GM21737 (cell line): ENCODE results near the gene CLIP2.
A peak's percentile ranks its signal among the peaks of the same experiment; 100 is the strongest.
"Not testable (repeated sequence)": the region's sequence is repeated elsewhere in the genome, so short reads cannot be mapped to it uniquely, and the experiment has no call there.

Source experiments
- ATAC-seq: cut with Tn5 transposase; IDR thresholded peaks from one replicate; pipeline ENCODE4 v1.9.1; 2021; ENCODE audit warnings: mild to moderate bottlenecking, moderate library complexity; ENCODE audit not compliant: unreplicated experiment

CLIP2 gene

GRCh38 chr7:74428023-74428422, 138.8 kb downstream of the CLIP2 start:
- ATAC-seq, result no peak

DNA sequence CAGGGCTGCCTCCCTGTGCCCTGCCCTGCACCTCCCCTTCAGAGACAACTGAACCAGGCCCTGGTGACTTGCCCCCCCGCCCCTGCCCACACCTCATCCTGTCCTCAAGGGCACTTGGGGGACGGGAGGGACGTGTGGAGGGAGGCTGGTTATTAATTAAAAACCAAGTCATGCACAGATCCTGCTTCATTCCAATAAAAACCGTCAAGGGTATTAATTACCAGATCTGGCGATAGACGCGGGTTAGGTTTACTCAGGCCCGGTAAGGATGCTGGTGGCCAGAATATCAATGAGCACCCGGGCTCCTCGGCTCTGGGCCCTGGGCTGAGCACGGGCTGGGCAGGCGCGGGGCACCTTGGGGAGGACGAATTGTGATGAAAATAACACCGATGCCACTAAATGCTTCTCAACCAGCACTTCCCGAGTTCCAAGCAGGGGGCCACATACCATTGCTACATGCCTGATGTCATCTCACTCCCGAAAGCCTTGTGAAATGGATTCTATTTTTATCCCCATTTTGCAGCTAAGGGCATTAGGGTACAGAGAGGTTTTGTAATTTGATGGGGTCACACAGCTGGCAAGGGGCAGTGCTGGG, 140.0 kb downstream of the CLIP2 start:
- no peak for ATAC-seq

DNA sequence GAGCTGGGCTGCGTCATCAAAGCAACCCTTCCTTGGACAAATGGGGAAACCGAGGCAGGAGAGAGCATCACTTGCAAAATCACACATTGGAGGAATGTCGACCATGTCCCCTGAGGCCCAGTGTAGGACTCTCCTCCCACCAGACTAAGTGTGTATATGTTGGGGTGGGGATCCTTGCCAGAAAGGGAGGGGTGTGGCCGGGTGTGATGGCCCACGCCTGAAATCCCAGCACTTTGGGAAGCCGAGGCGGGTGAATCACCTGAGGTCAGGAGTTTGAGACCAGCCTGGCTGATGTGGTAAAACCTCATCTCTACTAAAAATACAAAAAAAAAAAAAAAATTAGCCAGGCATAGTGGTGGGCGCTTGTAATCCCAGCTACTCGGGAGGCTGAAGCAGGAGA, 141.2 kb downstream of the CLIP2 start:
- ATAC-seq, result not testable (repeated sequence)

DNA sequence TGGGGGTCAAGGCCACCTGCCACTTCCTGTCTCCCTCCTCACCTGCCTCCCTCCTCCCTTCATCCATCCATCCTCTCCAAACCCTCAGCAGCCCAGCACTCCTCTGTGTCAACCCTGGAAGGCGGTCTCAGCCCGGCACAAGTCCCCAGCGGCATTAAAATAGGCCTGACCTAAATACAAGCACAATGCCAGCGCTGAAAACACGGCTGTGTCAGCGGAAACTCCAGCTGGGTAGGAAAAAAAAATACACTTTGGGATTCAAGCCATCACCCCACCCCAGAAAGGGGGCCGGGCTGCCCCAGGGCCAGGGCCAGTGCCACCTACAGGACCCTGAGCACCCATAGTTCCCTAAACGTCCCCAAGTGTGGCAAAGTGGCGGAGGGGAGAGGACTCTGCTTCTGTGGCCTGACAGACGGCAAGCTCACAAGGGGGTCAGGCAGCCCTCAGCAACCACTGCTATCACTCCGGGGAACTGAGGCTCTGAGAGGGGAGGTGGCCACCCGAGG, 141.8 kb downstream of the CLIP2 start:
- ATAC-seq, result no peak

- ATAC-seq, result not testable (repeated sequence)
Measured at GRCh38 chr7:74437291-74437571, 148.0 kb downstream of the CLIP2 start.

DNA sequence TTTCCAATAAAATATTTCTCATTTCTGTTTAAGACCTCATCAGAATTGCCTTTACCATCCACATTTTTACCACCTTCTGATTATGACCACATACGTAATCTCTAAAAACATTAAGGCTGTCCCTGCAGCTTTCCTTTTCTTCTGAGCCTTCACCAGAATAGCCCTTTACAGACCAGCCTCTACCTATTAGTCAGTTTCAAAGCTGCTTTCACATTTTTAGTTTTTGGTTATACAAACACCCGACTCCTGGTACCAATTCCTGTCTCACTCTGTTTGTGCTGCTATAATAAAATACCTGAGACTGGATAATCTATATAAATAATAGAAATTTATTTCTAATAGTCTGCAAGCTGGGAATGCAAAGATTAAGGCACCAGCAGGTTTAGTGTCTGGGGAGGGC, 149.1 kb downstream of the CLIP2 start:
- no peak for ATAC-seq

- no peak for ATAC-seq
Measured at GRCh38 chr7:74439541-74439940, 150.3 kb downstream of the CLIP2 start.

DNA sequence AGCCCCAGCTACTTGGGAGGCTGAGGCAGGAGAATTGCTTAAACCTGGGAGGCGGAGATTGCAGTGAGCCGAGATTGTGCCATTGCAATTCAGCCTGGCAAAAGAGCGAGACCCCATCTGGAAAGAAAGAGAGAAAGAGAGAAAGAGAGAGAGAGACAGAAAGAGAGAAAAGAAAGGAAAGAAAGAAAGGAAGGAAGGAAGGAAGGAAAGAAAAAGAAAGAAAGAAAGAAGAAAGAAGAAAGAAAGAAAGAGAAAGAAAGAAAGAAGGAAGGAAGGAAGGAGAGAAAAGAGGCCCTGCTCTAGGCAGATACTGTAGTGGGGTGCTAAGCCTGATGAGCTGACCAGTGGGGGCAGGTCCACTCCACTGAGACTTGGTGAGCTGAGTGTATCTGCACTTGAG, 150.9 kb downstream of the CLIP2 start:
- not testable (repeated sequence) for ATAC-seq

DNA sequence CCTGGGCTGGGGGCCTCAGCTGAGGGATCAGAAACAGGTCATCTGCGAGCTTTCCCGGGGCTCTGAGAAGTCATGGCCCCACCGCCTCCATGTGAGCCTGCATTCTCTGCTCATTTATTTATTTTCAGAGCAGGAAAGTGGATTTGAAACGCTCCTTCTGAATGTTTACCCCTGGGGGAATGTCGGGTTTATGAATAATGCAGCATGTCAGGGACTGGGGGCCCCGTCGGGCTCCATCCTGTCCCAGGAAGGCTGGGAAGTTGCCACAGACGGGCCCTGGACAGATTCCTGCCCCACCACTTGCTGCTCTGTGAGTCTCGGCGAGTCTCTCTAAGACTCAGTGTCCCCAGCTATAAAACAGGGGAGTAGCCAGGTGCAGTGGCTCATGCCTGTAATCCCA, 152.6 kb downstream of the CLIP2 start:
- ATAC-seq, result no peak

- no peak for ATAC-seq
Measured at GRCh38 chr7:74443543-74444247, 154.5 kb downstream of the CLIP2 start.

- ATAC-seq, result no peak
Measured at GRCh38 chr7:74449144-74449543, 159.9 kb downstream of the CLIP2 start.

- no peak for ATAC-seq
Measured at GRCh38 chr7:74449809-74450397, 160.7 kb downstream of the CLIP2 start.

GRCh38 chr7:74452748-74453321, 163.6 kb downstream of the CLIP2 start:
- ATAC-seq, result no peak

GRCh38 chr7:74453322-74454011, 164.3 kb downstream of the CLIP2 start, which contains the start of gene GTF2IRD1:
TSS of gene GTF2IRD1 (plus strand) at chr7:74453906. CDS start at chr7:74508081, 54,175 bp downstream.
- peak; percentile 44 for ATAC-seq

- ATAC-seq, result no peak
Measured at GRCh38 chr7:74454021-74454924, 165.1 kb downstream of the CLIP2 start.

- ATAC-seq, result no peak
Measured at GRCh38 chr7:74454925-74455288, 165.7 kb downstream of the CLIP2 start.

GRCh38 chr7:74455291-74455804, 166.1 kb downstream of the CLIP2 start:
- no peak for ATAC-seq
